ENCODE data around the gene MAP2K7.
A peak's percentile ranks its signal among the peaks of the same experiment; 100 is the strongest.

MAP2K7 gene

DNA sequence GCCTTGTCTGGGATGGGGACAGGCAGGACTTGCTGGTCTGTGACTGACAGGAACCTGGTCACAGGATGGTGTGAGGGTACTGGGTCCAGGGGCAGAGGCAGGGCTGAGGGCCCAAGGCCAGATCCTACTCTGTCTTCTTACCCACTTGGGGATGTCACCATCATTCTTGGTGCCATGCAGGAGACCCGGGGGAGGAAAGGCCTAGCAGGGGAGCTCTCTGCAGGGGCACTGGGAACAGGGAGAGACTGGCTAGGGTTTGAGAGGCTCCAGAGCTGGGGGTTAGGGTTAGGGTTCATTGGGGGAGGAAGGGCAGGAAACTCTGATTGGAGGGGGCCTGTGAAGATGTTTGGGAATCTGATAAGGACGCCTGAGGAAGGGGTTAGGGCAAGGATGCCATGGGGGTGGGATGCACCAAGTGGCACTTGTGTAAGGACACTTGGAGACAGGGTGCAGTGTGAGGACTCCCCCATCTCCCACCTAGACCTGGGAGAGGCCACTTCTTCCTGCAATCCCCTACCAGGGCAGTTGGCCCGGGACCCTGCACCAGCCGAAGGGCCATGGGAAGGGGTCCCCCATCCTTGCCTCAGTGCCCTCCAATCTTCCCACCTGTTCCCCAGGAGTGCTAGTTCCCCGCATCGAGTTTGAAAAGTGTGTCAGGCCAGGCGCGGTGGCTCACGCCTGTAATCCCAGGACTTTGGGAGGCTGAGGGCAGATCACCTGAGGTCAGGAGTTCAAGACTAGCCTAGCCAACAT is 36.4 kb upstream of the MAP2K7 start:
- TF ChIP-seq, protein P1, sequence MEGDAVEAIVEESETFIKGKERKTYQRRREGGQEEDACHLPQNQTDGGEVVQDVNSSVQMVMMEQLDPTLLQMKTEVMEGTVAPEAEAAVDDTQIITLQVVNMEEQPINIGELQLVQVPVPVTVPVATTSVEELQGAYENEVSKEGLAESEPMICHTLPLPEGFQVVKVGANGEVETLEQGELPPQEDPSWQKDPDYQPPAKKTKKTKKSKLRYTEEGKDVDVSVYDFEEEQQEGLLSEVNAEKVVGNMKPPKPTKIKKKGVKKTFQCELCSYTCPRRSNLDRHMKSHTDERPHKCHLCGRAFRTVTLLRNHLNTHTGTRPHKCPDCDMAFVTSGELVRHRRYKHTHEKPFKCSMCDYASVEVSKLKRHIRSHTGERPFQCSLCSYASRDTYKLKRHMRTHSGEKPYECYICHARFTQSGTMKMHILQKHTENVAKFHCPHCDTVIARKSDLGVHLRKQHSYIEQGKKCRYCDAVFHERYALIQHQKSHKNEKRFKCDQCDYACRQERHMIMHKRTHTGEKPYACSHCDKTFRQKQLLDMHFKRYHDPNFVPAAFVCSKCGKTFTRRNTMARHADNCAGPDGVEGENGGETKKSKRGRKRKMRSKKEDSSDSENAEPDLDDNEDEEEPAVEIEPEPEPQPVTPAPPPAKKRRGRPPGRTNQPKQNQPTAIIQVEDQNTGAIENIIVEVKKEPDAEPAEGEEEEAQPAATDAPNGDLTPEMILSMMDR (IDR thresholded peaks at IDR 0.05; ENCODE audit: extremely low read depth, insufficient read depth, missing control alignments), result no peak
- in situ Hi-C loops (cut with MboI; ENCODE audit: low pct_unique_long_range_greater_than_20kb, low sequenced_read_pairs, unreplicated experiment), result no loop called here
- DNase-seq (ENCODE audit: low spot score), result no peak

DNA sequence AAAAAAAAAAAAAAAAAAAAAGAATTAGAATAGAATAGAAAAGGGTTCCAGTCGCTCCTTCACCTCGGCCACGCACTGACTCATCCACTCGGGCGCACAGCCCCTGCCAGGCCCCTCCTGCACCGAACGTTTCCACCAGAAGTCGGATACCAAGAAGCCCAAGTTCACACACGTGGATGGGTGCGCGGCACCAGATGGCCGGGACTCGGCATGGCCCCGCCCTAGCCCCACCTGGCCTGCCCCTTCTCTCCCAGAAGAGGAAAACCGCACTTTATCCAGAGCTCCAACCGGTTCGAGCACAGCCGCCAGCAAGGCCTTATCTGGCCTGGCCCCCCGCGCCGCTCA is 35.4 kb upstream of the MAP2K7 start:
- in situ Hi-C loops (cut with MboI; ENCODE audit: low pct_unique_long_range_greater_than_20kb, low sequenced_read_pairs, unreplicated experiment), result no loop called here
- TF ChIP-seq, protein P1 (IDR thresholded peaks at IDR 0.05; ENCODE audit: extremely low read depth, insufficient read depth, missing control alignments), result no peak
- no peak for DNase-seq (ENCODE audit: low spot score)

DNA sequence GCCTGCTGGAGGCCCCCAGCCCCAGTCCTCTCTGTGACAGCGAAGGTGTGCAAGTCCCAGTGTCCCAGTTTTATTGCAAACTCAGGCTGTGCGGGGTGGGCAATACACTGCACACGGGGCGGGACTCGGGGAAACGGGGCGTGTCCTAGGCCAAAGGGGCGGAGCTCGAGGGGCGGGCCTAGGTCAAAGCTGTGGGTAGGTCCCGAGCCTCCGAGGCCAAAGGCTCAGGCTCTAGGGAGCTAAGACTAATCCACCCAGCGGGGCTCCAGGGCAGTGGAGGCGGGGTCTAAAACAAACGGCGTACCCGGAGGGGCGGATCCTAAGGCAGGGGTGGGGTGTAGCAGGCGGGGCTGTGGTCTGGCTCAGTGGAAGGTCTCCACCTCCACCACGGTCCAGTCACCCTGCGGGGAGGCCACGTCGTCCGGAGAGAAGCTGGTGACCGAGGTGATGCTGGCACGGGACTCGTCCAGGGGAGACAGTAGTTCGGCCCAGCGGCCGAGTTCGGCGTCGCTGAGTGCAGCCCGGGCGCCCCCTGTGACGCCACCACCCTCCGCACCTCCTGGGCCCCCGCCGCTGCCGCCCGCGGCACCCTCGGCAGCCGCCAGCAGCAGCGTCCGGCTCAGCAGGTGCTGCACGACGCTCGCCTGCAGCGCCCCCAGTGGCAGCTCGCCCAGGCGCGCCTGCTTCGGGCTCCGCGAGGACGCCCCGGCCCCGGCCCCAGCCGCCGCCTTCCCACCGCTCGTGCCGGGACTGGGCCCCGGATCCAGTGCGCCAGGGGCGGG is 34.8 kb upstream of the MAP2K7 start:
- TF ChIP-seq, protein P1 (IDR thresholded peaks at IDR 0.05; ENCODE audit: extremely low read depth, insufficient read depth, missing control alignments), result peak; percentile 96
- in situ Hi-C loops (cut with MboI; ENCODE audit: low pct_unique_long_range_greater_than_20kb, low sequenced_read_pairs, unreplicated experiment), result no loop called here
- DNase-seq (ENCODE audit: low spot score), result peak; percentile 97

DNA sequence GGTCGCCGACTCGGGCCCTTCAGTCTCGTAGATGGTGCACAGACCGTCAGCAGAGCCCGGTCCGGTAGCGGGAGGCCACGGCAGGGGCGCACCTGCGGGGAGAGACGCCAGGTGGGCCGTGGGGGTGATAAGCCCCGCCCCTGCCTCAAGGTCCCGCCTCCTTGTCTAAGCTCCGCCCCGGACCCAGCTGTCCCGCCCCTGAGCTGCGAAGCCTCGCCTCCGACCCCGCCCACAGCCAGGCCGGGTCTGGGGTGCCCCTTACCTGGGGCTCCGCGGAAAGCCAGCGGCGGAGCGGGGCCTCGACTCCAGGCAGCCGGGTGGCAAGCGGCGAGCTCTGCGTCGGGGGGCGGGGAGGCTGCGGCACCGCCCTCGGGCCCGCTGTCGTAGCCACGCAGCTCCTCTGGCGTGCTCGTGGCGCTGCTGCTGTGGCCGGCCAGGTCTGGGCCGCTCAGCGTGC is 34.2 kb upstream of the MAP2K7 start:
- DNase-seq (ENCODE audit: low spot score), result peak; percentile 93
- TF ChIP-seq, protein P1 (IDR thresholded peaks at IDR 0.05; ENCODE audit: extremely low read depth, insufficient read depth, missing control alignments), result no peak
- in situ Hi-C loops (cut with MboI; ENCODE audit: low pct_unique_long_range_greater_than_20kb, low sequenced_read_pairs, unreplicated experiment), result no loop called here

DNA sequence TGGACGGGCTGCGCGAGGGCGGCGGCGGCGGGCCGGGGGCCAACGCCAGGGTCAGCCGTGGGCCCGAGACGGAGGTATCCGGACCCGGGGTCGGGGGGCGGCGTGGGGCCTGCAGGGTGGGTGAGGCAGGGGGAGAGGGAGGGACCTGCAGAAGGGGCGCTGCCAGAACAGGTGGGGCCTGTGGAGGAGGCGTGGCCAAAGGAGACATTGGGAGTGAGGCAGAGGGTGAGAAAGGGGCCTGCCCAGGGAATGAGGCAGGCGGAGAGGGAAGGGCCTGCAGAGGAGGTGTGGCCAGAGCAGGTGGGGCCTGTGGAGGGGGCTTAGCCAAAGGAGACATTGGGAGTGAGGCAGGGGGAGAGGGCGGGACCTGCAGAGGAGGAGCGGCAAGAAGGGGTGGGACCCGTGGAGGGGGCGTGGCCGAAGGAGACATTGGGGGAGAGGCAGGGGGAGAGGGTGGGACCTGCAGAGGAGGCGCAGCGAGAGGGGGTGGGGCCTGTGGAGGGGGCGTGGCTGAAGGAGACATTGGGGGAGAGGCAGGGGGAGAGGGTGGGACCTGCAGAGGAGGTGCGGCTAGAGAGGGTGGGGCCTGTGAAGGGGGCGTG is 33.7 kb upstream of the MAP2K7 start:
- TF ChIP-seq, protein P1 (IDR thresholded peaks at IDR 0.05; ENCODE audit: extremely low read depth, insufficient read depth, missing control alignments), result no peak
- in situ Hi-C loops (cut with MboI; ENCODE audit: low pct_unique_long_range_greater_than_20kb, low sequenced_read_pairs, unreplicated experiment), result no loop called here
- DNase-seq (ENCODE audit: low spot score), result peak; percentile 76

DNA sequence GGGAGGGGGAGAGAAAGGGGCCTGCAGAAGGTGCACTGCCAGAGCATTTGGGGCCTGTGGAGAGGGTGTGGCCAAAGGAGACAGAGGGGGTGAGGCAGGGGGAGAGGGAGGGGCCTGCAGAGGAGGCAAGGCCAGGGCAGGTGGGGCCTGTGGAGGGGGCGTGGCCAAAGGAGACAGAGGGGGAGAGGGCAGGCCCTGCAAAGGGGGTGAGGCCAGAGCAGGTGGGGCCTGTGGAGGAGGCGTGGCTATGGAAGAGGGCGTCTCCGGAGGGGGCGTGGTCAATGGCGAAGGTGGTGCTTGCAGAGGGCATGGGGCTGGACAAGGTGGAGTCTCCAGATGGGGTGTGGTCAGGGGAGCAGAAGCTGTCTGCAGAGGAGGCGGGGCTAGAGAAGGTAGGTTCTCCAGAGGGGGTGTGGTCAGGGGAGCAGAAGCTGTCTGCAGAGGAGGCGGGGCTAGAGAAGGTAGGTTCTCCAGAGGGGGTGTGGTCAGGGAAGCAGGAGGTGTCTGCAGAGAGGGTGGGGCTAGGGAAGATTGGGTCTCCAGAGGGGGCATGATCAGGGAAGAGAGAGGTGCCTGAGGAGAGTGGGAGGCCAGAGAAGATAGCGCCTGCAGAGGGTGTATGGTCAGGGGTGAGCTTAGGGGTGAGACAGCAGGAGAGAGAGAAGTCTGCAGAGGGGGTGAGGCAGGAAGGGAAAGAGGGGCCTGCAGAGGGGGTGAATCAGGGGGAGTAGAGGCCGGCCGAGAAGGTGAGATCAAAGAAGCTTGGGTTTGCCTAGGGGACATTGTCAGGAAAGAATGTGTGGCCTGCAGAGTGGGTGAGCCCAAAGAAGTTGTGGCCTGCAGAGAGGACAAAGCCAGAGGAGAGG is 32.9 kb upstream of the MAP2K7 start:
- TF ChIP-seq, protein P1 (IDR thresholded peaks at IDR 0.05; ENCODE audit: extremely low read depth, insufficient read depth, missing control alignments), result no peak
- in situ Hi-C loops (cut with MboI; ENCODE audit: low pct_unique_long_range_greater_than_20kb, low sequenced_read_pairs, unreplicated experiment), result no loop called here
- DNase-seq (ENCODE audit: low spot score), result peak; percentile 85

All from GM13977 (cell line).